GM23338 (cell line): ENCODE data around the gene OR10Z1. TPM values are rescaled to one million over a fixed set of nuclear protein-coding genes. Genes with fewer than 3 reads are reported as not detected.

Experiments
- ATAC-seq: fragments of 200-7000 bp; cut with Tn5 transposase; 3 replicates; pipeline ENCODE4 v1.9.1; 2020
- DNase-seq: peaks from one replicate; pipeline ENCODE4 v3.0.0-alpha.2; 2015; ENCODE audit warnings: low spot score
- H2AFZ ChIP-seq: fragments of 200-600 bp; sonication (generic); 2 replicates; pipeline ENCODE4 v1.8.0; 2016; ENCODE audit warnings: antibody characterized with exemption, mild to moderate bottlenecking, moderate library complexity
- H3F3A ChIP-seq: fragments of 200-600 bp; sonication (generic); replicated peaks from 2 replicates; pipeline ENCODE4 v1.8.0; 2017; ENCODE audit warnings: antibody characterized with exemption, mixed run types, low read depth
- H3K27ac ChIP-seq: fragments of 200-600 bp; sonication (generic); 2 replicates; pipeline ENCODE4 v1.6.1; 2016; ENCODE audit warnings: low read depth
- H3K27me3 ChIP-seq: fragments of 200-600 bp; sonication (generic); 2 replicates; pipeline ENCODE4 v1.8.0; 2016; ENCODE audit warnings: mild to moderate bottlenecking, mixed run types, moderate library complexity; ENCODE audit not compliant: insufficient read depth
- H3K36me3 ChIP-seq: fragments of 200-600 bp; sonication (generic); 2 replicates; pipeline ENCODE4 v1.8.0; 2016; ENCODE audit warnings: mild to moderate bottlenecking; ENCODE audit not compliant: insufficient read depth
- H3K4me1 ChIP-seq: fragments of 200-600 bp; sonication (generic); 2 replicates; pipeline ENCODE4 v1.8.0; 2016; ENCODE audit warnings: mild to moderate bottlenecking, moderate library complexity; ENCODE audit not compliant: insufficient read depth
- H3K4me2 ChIP-seq: fragments of 200-600 bp; sonication (generic); 2 replicates; pipeline ENCODE4 v1.7.1; 2017; ENCODE audit warnings: mixed run types
- H3K4me3 ChIP-seq: fragments of 200-600 bp; sonication (generic); 2 replicates; pipeline ENCODE4 v1.6.1; 2016; ENCODE audit warnings: mixed run types
- H3K79me2 ChIP-seq: fragments of 200-600 bp; sonication (generic); replicated peaks from 2 replicates; pipeline ENCODE4 v1.8.0; 2017; ENCODE audit warnings: mild to moderate bottlenecking; ENCODE audit not compliant: insufficient read depth
- H3K9me2 ChIP-seq: fragments of 200-600 bp; sonication (generic); 2 replicates; pipeline ENCODE4 v1.8.0; 2017; ENCODE audit not compliant: insufficient read depth
- H4K20me1 ChIP-seq: fragments of 200-600 bp; sonication (generic); replicated peaks from 2 replicates; pipeline ENCODE4 v1.8.0; 2017; ENCODE audit warnings: mild to moderate bottlenecking; ENCODE audit not compliant: insufficient read depth
- H3K27ac Mint-ChIP-seq: 2 replicates; pipeline ENCODE4 v1.8.0; 2020; ENCODE audit warnings: inconsistent platforms, mild to moderate bottlenecking, moderate library complexity, mixed read lengths
- H3K27me3 Mint-ChIP-seq: 3 replicates; pipeline ENCODE4 v1.8.0; 2022; ENCODE audit warnings: low read depth, mild to moderate bottlenecking, moderate library complexity, mixed read lengths, inconsistent platforms; ENCODE audit not compliant: insufficient read depth, poor library complexity
- H3K36me3 Mint-ChIP-seq: 3 replicates; pipeline ENCODE4 v1.8.0; 2021; ENCODE audit warnings: low read depth, mild to moderate bottlenecking, inconsistent platforms, moderate library complexity, mixed read lengths
- H3K4me1 Mint-ChIP-seq: 3 replicates; pipeline ENCODE4 v1.8.0; 2020; ENCODE audit warnings: mild to moderate bottlenecking, inconsistent platforms, mixed read lengths
- H3K4me3 Mint-ChIP-seq: 3 replicates; pipeline ENCODE4 v1.8.0; 2021; ENCODE audit warnings: moderate library complexity, mild to moderate bottlenecking, inconsistent platforms, mixed read lengths
- H3K9me3 Mint-ChIP-seq: 3 replicates; pipeline ENCODE4 v1.8.0; 2020; ENCODE audit warnings: moderate library complexity, mild to moderate bottlenecking, inconsistent platforms, mixed read lengths
- CTCF ChIP-seq, 2 experiments: fragments of 200-600 bp in 1 of 2; sonication (generic) in 1 of 2; conservative IDR thresholded peaks; 2 replicates each; pipeline versions ENCODE4 v1.5.1 to v1.6.1; 2016 to 2017; ENCODE audit warnings: antibody characterized with exemption in 2 of 2, low read depth in 2 of 2, mild to moderate bottlenecking in 2 of 2, moderate library complexity in 1 of 2
- EZH2 ChIP-seq: fragments of 200-600 bp; sonication (generic); IDR thresholded peaks from one replicate; pipeline ENCODE4 v1.8.0; 2017; ENCODE audit warnings: antibody characterized with exemption, mild to moderate bottlenecking, low read depth; ENCODE audit not compliant: unreplicated experiment
- EZH2phosphoT487 ChIP-seq: fragments of 200-600 bp; sonication (generic); IDR thresholded peaks from one replicate; pipeline ENCODE4 v1.8.1; 2018; ENCODE audit warnings: antibody characterized with exemption; ENCODE audit not compliant: unreplicated experiment
- JUNB ChIP-seq: IDR thresholded peaks from one replicate; pipeline ENCODE4 v1.6.1; 2016; ENCODE audit warnings: antibody characterized with exemption; ENCODE audit not compliant: unreplicated experiment
- POLR2AphosphoS5 ChIP-seq: IDR thresholded peaks from 2 replicates; pipeline ENCODE4 v1.6.1; 2016; ENCODE audit warnings: antibody characterized with exemption, low read depth
- REST ChIP-seq: IDR thresholded peaks from one replicate; pipeline ENCODE4 v1.6.1; 2018; ENCODE audit warnings: antibody characterized with exemption; ENCODE audit not compliant: unreplicated experiment
- polyA plus RNA-seq: library from polyadenylated mRNA; unstranded; fragments of >200 nt; fragmentation: Nextera tagmentation; extraction: Ambion mirVana; gene quantifications from 2 replicates; pipeline ENCODE4 v1.2.1, GENCODE V29; 2016
- total RNA-seq: library from RNA; depleted of rRNA; stranded (reverse); fragments of >200 nt; shearing (Covaris generic); gene quantifications from 2 replicates; pipeline ENCODE4 v1.2.3, GENCODE V29; 2014

Gene OR10Z1
- total and polyA plus RNA-seq, 2 experiments from 2014 or later, result not detected

- TF ChIP-seq REST, result no peak
- TF ChIP-seq CTCF (conservative IDR thresholded peaks at IDR 0.05; ENCODE audit: low read depth in 2 of 2), result no peak
- H3K4me3 Mint-ChIP-seq, result no peak overlapping the region
- no peaks in the 10 kb centered on the region for H3K27me3 Mint-ChIP-seq
- Histone ChIP-seq H4K20me1 (no peaks in the 10 kb centered on the region), H3F3A (no peaks in the 10 kb centered on the region), H3K36me3 (no peaks in the 10 kb centered on the region), H3K9me2 (0 out of 2 replicates have a peak, but pooled peaks cover 5% of the 10 kb centered on the region), H3K79me2 (no peaks in the 10 kb centered on the region), H3K4me2 (no peak overlapping the region), H3K27me3 (no peaks in the 10 kb centered on the region), H3K27ac (no peak overlapping the region), H2AFZ (no peak overlapping the region), H3K4me1 (no peaks in the 10 kb centered on the region), H3K4me3 (no peak overlapping the region)
- no peaks in the 10 kb centered on the region for H3K36me3 Mint-ChIP-seq
- H3K9me3 Mint-ChIP-seq, result no peaks in the 10 kb centered on the region
- DNase-seq, result no peak
- H3K27ac Mint-ChIP-seq, result no peak overlapping the region
- H3K4me1 Mint-ChIP-seq, result no peaks in the 10 kb centered on the region
- no peak for ATAC-seq
Observed at GRCh38 chr1:158644449-158644848, 39.4 kb downstream of the OR10Z1 start.

- no peaks in the 10 kb centered on the region for H4K20me1 ChIP-seq
- no peaks in the 10 kb centered on the region for H3F3A ChIP-seq
- no peak overlapping the region for H3K27ac Mint-ChIP-seq
- no peaks in the 10 kb centered on the region for H3K36me3 Mint-ChIP-seq
- H3K4me1 ChIP-seq, result no peaks in the 10 kb centered on the region
- H3K4me1 Mint-ChIP-seq, result no peaks in the 10 kb centered on the region
- no peak overlapping the region for H3K4me3 Mint-ChIP-seq
- no peak overlapping the region for H2AFZ ChIP-seq
- no peaks in the 10 kb centered on the region for H3K9me3 Mint-ChIP-seq
- H3K9me2 ChIP-seq, result 0 out of 2 replicates have a peak, but pooled peaks cover 5% of the 10 kb centered on the region
- no peak overlapping the region for H3K4me3 ChIP-seq
- no peak overlapping the region for H3K27ac ChIP-seq
- H3K79me2 ChIP-seq, result no peaks in the 10 kb centered on the region
- no peak overlapping the region for H3K4me2 ChIP-seq
- H3K36me3 ChIP-seq, result no peaks in the 10 kb centered on the region
- no peaks in the 10 kb centered on the region for H3K27me3 Mint-ChIP-seq
- H3K27me3 ChIP-seq, result no peaks in the 10 kb centered on the region
- ATAC-seq (no peak), DNase-seq (no peak)
- no peak for TF ChIP-seq CTCF (conservative IDR thresholded peaks at IDR 0.05; ENCODE audit: low read depth in 2 of 2)
- TF ChIP-seq REST, result no peak
- no peak for TF ChIP-seq POLR2AphosphoS5
- TF ChIP-seq EZH2, result no peak
- TF ChIP-seq EZH2phosphoT487, result no peak
- TF ChIP-seq JUNB, result no peak
Observed at GRCh38 chr1:158646465-158646864, 41.4 kb downstream of the OR10Z1 start.
